Osteoblast (primary cell): Measurements from ENCODE around the gene ZDHHC8. TPM values are rescaled to one million over a fixed set of nuclear protein-coding genes. Genes with fewer than 3 reads are reported as not detected.

Experiments
- DNase-seq: peaks from one replicate; pipeline ENCODE4 v3.0.0; 2011; ENCODE audit warnings: low spot score, mixed read lengths; ENCODE audit not compliant: insufficient read length; ENCODE audit errors: missing footprints
- H2AFZ ChIP-seq: 2 replicates; pipeline ENCODE4 v1.6.0; 2011; ENCODE audit warnings: mild to moderate bottlenecking, low read length
- H3K27ac ChIP-seq: 2 replicates; pipeline ENCODE4 v1.5.1; 2011; ENCODE audit warnings: mild to moderate bottlenecking, low read depth, low read length, moderate library complexity
- H3K27me3 ChIP-seq: 2 replicates; pipeline ENCODE4 v1.6.0; 2012; ENCODE audit warnings: mild to moderate bottlenecking, control low read depth, inconsistent platforms, low read length, moderate library complexity; ENCODE audit not compliant: insufficient read depth
- H3K36me3 ChIP-seq: 2 replicates; pipeline ENCODE4 v1.5.1; 2011; ENCODE audit warnings: mild to moderate bottlenecking, low read length, control low read depth, moderate library complexity; ENCODE audit not compliant: insufficient read depth
- H3K4me1 ChIP-seq: 2 replicates; pipeline ENCODE4 v1.5.1; 2011; ENCODE audit warnings: mild to moderate bottlenecking, low read length, control low read depth, moderate library complexity; ENCODE audit not compliant: insufficient read depth
- H3K4me2 ChIP-seq: 2 replicates; pipeline ENCODE4 v1.6.0; 2011; ENCODE audit warnings: mild to moderate bottlenecking, low read length; ENCODE audit not compliant: insufficient read depth
- H3K4me3 ChIP-seq: fragments of 200-600 bp; sonication (generic); 3 replicates; pipeline ENCODE4 v1.5.1; 2012; ENCODE audit warnings: mild to moderate bottlenecking, low read length, inconsistent platforms; ENCODE audit not compliant: insufficient read depth
- H3K79me2 ChIP-seq: 2 replicates; pipeline ENCODE4 v1.6.0; 2012; ENCODE audit warnings: mild to moderate bottlenecking, low read length, control low read depth, inconsistent platforms; ENCODE audit not compliant: insufficient read depth
- H3K9me3 ChIP-seq: 2 replicates; pipeline ENCODE4 v1.5.1; 2011; ENCODE audit warnings: low read depth, low read length, control low read depth
- H4K20me1 ChIP-seq: 2 replicates; pipeline ENCODE4 v1.6.0; 2012; ENCODE audit warnings: mild to moderate bottlenecking, low read length, control low read depth; ENCODE audit not compliant: insufficient read depth
- CTCF ChIP-seq: IDR thresholded peaks from 2 replicates; pipeline ENCODE4 v1.5.1; 2011; ENCODE audit warnings: mild to moderate bottlenecking, low read depth, low read length, moderate library complexity; ENCODE audit errors: extremely low read depth
- total RNA-seq: library from RNA; depleted of rRNA; stranded (reverse); fragments of >200 nt; gene quantifications from 2 replicates; pipeline ENCODE4 v1.2.3, GENCODE V29; 2012

ZDHHC8 gene
- total RNA-seq, 1 donor, result 9.8 TPM

- Histone ChIP-seq H3K27ac (peak overlapping the region; percentile 76), H3K4me3 (no peak overlapping the region), H3K4me1 (peaks cover 23% of the 10 kb centered on the region), H3K9me3 (no peaks in the 10 kb centered on the region), H3K79me2 (peaks cover 50% of the 10 kb centered on the region), H3K4me2 (no peak overlapping the region), H4K20me1 (peaks cover 20% of the 10 kb centered on the region), H2AFZ (no peak overlapping the region), H3K27me3 (no peaks in the 10 kb centered on the region), H3K36me3 (peaks cover 5% of the 10 kb centered on the region)
- peak; percentile 98 for DNase-seq
- TF ChIP-seq CTCF, result no peak
Observed at GRCh38 chr22:20141186-20142077, 9.8 kb downstream of the ZDHHC8 start.

- H3K4me3 ChIP-seq, result no peak overlapping the region
- TF ChIP-seq CTCF, result no peak
- H3K27me3 ChIP-seq, result no peaks in the 10 kb centered on the region
- no peaks in the 10 kb centered on the region for H3K9me3 ChIP-seq
- H3K27ac ChIP-seq, result peak overlapping the region; percentile 76
- H3K4me1 ChIP-seq, result peaks cover 21% of the 10 kb centered on the region
- H3K79me2 ChIP-seq, result peaks cover 35% of the 10 kb centered on the region
- no peak overlapping the region for H3K4me2 ChIP-seq
- H4K20me1 ChIP-seq, result peaks cover 5% of the 10 kb centered on the region
- H2AFZ ChIP-seq, result no peak overlapping the region
- no peak for DNase-seq
- H3K36me3 ChIP-seq, result peaks cover 5% of the 10 kb centered on the region
Observed at GRCh38 chr22:20142711-20143621, 11.4 kb downstream of the ZDHHC8 start.

- Histone ChIP-seq H3K27ac (no peak overlapping the region), H3K4me1 (peaks cover 15% of the 10 kb centered on the region), H3K9me3 (no peaks in the 10 kb centered on the region), H3K27me3 (no peaks in the 10 kb centered on the region), H3K79me2 (peaks cover 25% of the 10 kb centered on the region), H3K4me2 (no peak overlapping the region), H3K36me3 (peaks cover 5% of the 10 kb centered on the region), H4K20me1 (no peaks in the 10 kb centered on the region), H2AFZ (no peak overlapping the region), H3K4me3 (no peak overlapping the region)
- no peak for DNase-seq
- TF ChIP-seq CTCF, result no peak
Observed at GRCh38 chr22:20143883-20144665, 12.5 kb downstream of the ZDHHC8 start.
